ENCODE results near the gene USHBP1. TPM values are rescaled to one million over a fixed set of nuclear protein-coding genes. Genes with fewer than 3 reads are reported as not detected.
A peak's percentile ranks its signal among the peaks of the same experiment; 100 is the strongest.

USHBP1 gene
- total and polyA plus RNA-seq, 2 experiments from 2014 or later = 0.39 to 0.56 TPM

GRCh38 chr19:17245535-17245984, 19.0 kb downstream of the USHBP1 start, which contains the start of gene NR2F6:
NR2F6 (minus strand) TSS chr19:17245919; CDS start chr19:17245220, 699 bp downstream.
- Histone ChIP-seq H3K27me3 (no peaks in the 10 kb centered on the region), H3K9me3 (ENCODE audit: low read depth) (no peaks in the 10 kb centered on the region), H3K36me3 (no peaks in the 10 kb centered on the region), H3K4me3 (peak within 1 kb of the TSS; percentile 100), H3K4me1 (ENCODE audit: low read depth) (peaks cover 26% of the 10 kb centered on the region), H3K27ac (peak within 1 kb of the TSS; percentile 88)
- no peak for DNase-seq (ENCODE audit: low read depth in 1 of 2, low spot score in 1 of 2)
- TF ChIP-seq CTCF (IDR thresholded peaks at IDR 0.05; ENCODE audit: low read depth, low read length) = no peak

GRCh38 chr19:17244618-17245534, 19.7 kb downstream of the USHBP1 start:
- H3K4me3 ChIP-seq = peak overlapping the region; percentile 100
- H3K9me3 ChIP-seq (ENCODE audit: low read depth) = no peaks in the 10 kb centered on the region
- no peak for DNase-seq (ENCODE audit: low read depth in 1 of 2, low spot score in 1 of 2)
- H3K36me3 ChIP-seq = no peaks in the 10 kb centered on the region
- H3K4me1 ChIP-seq (ENCODE audit: low read depth) = peaks cover 26% of the 10 kb centered on the region
- no peak for TF ChIP-seq CTCF (IDR thresholded peaks at IDR 0.05; ENCODE audit: low read depth, low read length)
- no peaks in the 10 kb centered on the region for H3K27me3 ChIP-seq
- peak overlapping the region; percentile 73 for H3K27ac ChIP-seq

GRCh38 chr19:17243830-17244617, 20.5 kb downstream of the USHBP1 start:
- peak; percentile 54 to 58 for DNase-seq (ENCODE audit: low read depth in 1 of 2, low spot score in 1 of 2)
- Histone ChIP-seq H3K4me1 (ENCODE audit: low read depth) (peaks cover 26% of the 10 kb centered on the region), H3K27ac (peak overlapping the region; percentile 73)

GRCh38 chr19:17243211-17243829, 21.2 kb downstream of the USHBP1 start:
- Histone ChIP-seq H3K27me3 (no peaks in the 10 kb centered on the region), H3K9me3 (ENCODE audit: low read depth) (no peaks in the 10 kb centered on the region), H3K4me3 (peak overlapping the region; percentile 100), H3K4me1 (ENCODE audit: low read depth) (peaks cover 24% of the 10 kb centered on the region), H3K36me3 (peaks cover 4% of the 10 kb centered on the region), H3K27ac (peak overlapping the region; percentile 73)
- no peak for DNase-seq (ENCODE audit: low read depth in 1 of 2, low spot score in 1 of 2)
- no peak for TF ChIP-seq CTCF (IDR thresholded peaks at IDR 0.05; ENCODE audit: low read depth, low read length)

More at GRCh38 chr19:17243830-17244617, 20.5 kb downstream of the USHBP1 start:
- Histone ChIP-seq H3K4me3 (peak overlapping the region; percentile 100), H3K9me3 (ENCODE audit: low read depth) (no peaks in the 10 kb centered on the region), H3K27me3 (no peaks in the 10 kb centered on the region), H3K36me3 (no peaks in the 10 kb centered on the region)
- no peak for TF ChIP-seq CTCF (IDR thresholded peaks at IDR 0.05; ENCODE audit: low read depth, low read length)

Data from cardiac muscle cell (in vitro differentiated cells and primary cell).